Activated B cell treated with CpG ODN at 0.5 μM for 24 hours (primary cell): Measurements from ENCODE around the gene SGPL1. TPM values are rescaled to one million over a fixed set of nuclear protein-coding genes. Genes with fewer than 3 reads are reported as not detected.

Experiments
- ATAC-seq: fragments of 200-7000 bp; cut with Tn5 transposase; one replicate; pipeline ENCODE4 v1.10.0; 2021; ENCODE audit warnings: low read depth, mild to moderate bottlenecking, moderate library complexity
- CTCF ChIA-PET: fragments of 350-600 bp; sonication (Branson Sonifier 250); formaldehyde crosslinking; loops from one replicate; lab custom pipeline; 2021; ENCODE audit warnings: antibody characterized with exemption; lab: Charles Lee
- POLR2A ChIA-PET: fragments of 350-600 bp; sonication (Branson Sonifier 250); formaldehyde crosslinking; loops from one replicate; lab custom pipeline; 2021; ENCODE audit warnings: antibody characterized with exemption; lab: Charles Lee
- DNase-seq: peaks from one replicate; pipeline ENCODE4 v3.0.0; 2022
- H3K27ac Mint-ChIP-seq: one replicate; pipeline ENCODE4 v1.8.0; 2020; ENCODE audit warnings: mixed read lengths
- H3K27me3 Mint-ChIP-seq: one replicate; pipeline ENCODE4 v1.8.0; 2021; ENCODE audit warnings: mixed read lengths
- H3K36me3 Mint-ChIP-seq: one replicate; pipeline ENCODE4 v1.8.0; 2021; ENCODE audit warnings: low read depth, mixed read lengths
- H3K4me1 Mint-ChIP-seq: one replicate; pipeline ENCODE4 v1.8.0; 2021; ENCODE audit warnings: mixed read lengths
- H3K4me3 Mint-ChIP-seq: one replicate; pipeline ENCODE4 v1.8.0; 2020; ENCODE audit warnings: mild to moderate bottlenecking, mixed read lengths
- H3K9me3 Mint-ChIP-seq: one replicate; pipeline ENCODE4 v1.8.0; 2020; ENCODE audit warnings: mixed read lengths
- intact Hi-C: fragments of 100-400 bp; cut with micrococcal nuclease; formaldehyde crosslinking; loops from one replicate; pipeline ENCODE4 v1.15.1; 2024
- total RNA-seq: library from RNA; stranded (reverse); gene quantifications from 2 replicates; pipeline ENCODE4 v1.2.3, GENCODE V29; 2022
- TF ChIP-seq, protein P1 (sequence below): fragments of 200-600 bp; IDR thresholded peaks from one replicate; pipeline ENCODE4 v1.8.0; 2022; ENCODE audit warnings: antibody characterized with exemption, mild to moderate bottlenecking

The SGPL1 gene
- total RNA-seq, 1 donor from 2014 or later, result 36.3 TPM

DNA sequence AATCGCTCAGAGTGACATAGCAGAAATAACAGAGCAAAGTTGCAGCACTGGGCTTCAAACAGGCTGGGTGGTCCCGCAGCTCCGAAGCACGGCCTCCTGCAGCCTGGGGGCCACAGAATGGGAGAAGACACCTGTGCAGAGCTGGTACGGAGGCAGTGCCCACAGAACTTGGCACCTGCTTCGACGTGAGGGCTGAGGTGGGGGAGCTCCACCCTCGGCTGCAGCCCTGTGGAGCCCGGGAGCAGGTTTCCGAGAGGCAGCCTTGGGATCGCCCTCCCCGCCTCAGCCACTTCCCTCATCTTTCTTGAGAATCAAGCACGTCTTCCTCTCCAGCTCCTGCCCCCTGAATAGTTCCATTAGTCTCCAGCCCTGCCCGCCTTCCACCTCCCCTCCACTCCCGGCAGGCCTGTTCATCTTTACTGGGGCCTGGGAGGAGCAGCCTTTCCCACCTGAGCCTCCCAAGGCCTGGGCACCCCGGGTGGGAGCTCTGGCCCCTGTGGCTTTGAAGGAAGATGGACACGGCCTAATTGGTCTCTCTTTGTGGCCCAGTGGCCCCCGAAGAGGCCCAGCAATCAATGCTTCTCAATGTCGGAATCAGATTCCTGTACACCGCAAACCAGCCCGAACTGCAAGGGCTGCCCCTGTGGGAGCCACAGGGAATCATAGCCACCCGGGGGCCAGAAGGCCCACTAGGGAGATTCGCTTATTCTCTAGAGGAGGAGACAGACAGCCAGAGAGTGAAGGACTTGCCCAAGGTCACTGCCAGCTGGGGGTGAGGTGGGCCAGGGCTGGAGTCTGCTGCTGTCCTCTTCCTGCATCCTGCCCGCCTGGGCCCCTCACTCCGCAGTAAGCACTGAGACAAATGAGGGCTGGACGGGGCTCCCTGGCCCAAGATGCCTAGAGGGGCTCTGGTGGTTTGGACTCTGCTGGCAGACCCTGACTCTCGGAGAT lies 89.6 kb downstream of the SGPL1 start:
- DNase-seq (peak; percentile 4), ATAC-seq (no peak)
- H3K36me3 Mint-ChIP-seq, result no peaks in the 10 kb centered on the region
- TF ChIP-seq, protein P1, sequence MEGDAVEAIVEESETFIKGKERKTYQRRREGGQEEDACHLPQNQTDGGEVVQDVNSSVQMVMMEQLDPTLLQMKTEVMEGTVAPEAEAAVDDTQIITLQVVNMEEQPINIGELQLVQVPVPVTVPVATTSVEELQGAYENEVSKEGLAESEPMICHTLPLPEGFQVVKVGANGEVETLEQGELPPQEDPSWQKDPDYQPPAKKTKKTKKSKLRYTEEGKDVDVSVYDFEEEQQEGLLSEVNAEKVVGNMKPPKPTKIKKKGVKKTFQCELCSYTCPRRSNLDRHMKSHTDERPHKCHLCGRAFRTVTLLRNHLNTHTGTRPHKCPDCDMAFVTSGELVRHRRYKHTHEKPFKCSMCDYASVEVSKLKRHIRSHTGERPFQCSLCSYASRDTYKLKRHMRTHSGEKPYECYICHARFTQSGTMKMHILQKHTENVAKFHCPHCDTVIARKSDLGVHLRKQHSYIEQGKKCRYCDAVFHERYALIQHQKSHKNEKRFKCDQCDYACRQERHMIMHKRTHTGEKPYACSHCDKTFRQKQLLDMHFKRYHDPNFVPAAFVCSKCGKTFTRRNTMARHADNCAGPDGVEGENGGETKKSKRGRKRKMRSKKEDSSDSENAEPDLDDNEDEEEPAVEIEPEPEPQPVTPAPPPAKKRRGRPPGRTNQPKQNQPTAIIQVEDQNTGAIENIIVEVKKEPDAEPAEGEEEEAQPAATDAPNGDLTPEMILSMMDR, result no peak
- no peaks in the 10 kb centered on the region for H3K9me3 Mint-ChIP-seq
- CTCF ChIA-PET, result interaction anchor here (1.3 kb wide), 1 partner anchor 362 kb away, joined by 3 read pairs; no protein-coding TSS in a partner anchor
- intact Hi-C loops, result no loop called here
- POLR2A ChIA-PET, result no interaction called here
- no peak overlapping the region for H3K4me3 Mint-ChIP-seq
- peaks cover 12% of the 10 kb centered on the region for H3K27me3 Mint-ChIP-seq
- no peak overlapping the region for H3K27ac Mint-ChIP-seq
- no peaks in the 10 kb centered on the region for H3K4me1 Mint-ChIP-seq

- Mint-ChIP-seq H3K36me3 (no peaks in the 10 kb centered on the region), H3K4me1 (no peaks in the 10 kb centered on the region), H3K27ac (no peak overlapping the region), H3K4me3 (no peak overlapping the region), H3K9me3 (no peaks in the 10 kb centered on the region), H3K27me3 (peaks cover 8% of the 10 kb centered on the region)
- ChIA-PET POLR2A (no interaction called here), CTCF (no interaction called here)
- TF ChIP-seq, protein P1, result no peak
- intact Hi-C loops, result no loop called here
- DNase-seq (no peak), ATAC-seq (no peak)
Observed at GRCh38 chr10:70906031-70906783, 90.5 kb downstream of the SGPL1 start.

- DNase-seq (no peak), ATAC-seq (no peak)
- intact Hi-C loops, result no loop called here
- Mint-ChIP-seq H3K4me1 (no peaks in the 10 kb centered on the region), H3K9me3 (no peaks in the 10 kb centered on the region), H3K4me3 (no peak overlapping the region), H3K27me3 (peaks cover 8% of the 10 kb centered on the region), H3K36me3 (no peaks in the 10 kb centered on the region), H3K27ac (no peak overlapping the region)
- TF ChIP-seq, protein P1, result no peak
- CTCF ChIA-PET, result no interaction called here
- POLR2A ChIA-PET, result no interaction called here
Observed at GRCh38 chr10:70906953-70907636, 91.3 kb downstream of the SGPL1 start.

GRCh38 chr10:70907637-70908405 lies 92.1 kb downstream of the SGPL1 start:
- Mint-ChIP-seq H3K4me3 (no peak overlapping the region), H3K36me3 (no peaks in the 10 kb centered on the region), H3K4me1 (no peaks in the 10 kb centered on the region), H3K9me3 (no peaks in the 10 kb centered on the region), H3K27ac (no peak overlapping the region), H3K27me3 (peaks cover 7% of the 10 kb centered on the region)
- POLR2A ChIA-PET, result no interaction called here
- CTCF ChIA-PET, result no interaction called here
- intact Hi-C loops, result no loop called here
- ATAC-seq, result no peak
- TF ChIP-seq, protein P1, result no peak
- DNase-seq, result no peak
